A549 treated with GW870086 at 1 μM for 4 hours (cell line): ENCODE data around the gene ANAPC4. TPM values are rescaled to one million over a fixed set of nuclear protein-coding genes. Genes with fewer than 3 reads are reported as not detected.

Experiments used
- total RNA-seq: library from RNA; stranded (reverse); fragments of 200-300 nt; extraction: Qiagen RNA extraction; gene quantifications from 5 replicates; pipeline ENCODE4 v1.2.3, GENCODE V29; 2022; ENCODE audit warnings: low read depth

The ANAPC4 gene
- total RNA-seq: 11.0 to 14.3 TPM (median 12.4 TPM) in 5 replicates

GRCh38 chr4:25376754-25377571, at the start of gene ANAPC4:
Gene ANAPC4 (plus strand): TSS chr4:25377263. CDS start chr4:25377428, 165 bp downstream.

Other genes starting within 250 kb of the ANAPC4 start
- gene SEPSECS, start 216.8 kb upstream of the ANAPC4 start, total RNA-seq: 1.7 to 3.2 TPM (median 2.3 TPM) in 5 replicates
- 4.4 to 8.6 TPM (median 7.6 TPM) in 5 replicates for gene PI4K2B, start 143.2 kb upstream of the ANAPC4 start, total RNA-seq
- 3.6 to 5.4 TPM (median 4.6 TPM) in 5 replicates for gene ZCCHC4, start 64.5 kb upstream of the ANAPC4 start, total RNA-seq